ENCODE data around the gene WBP1. TPM values are rescaled to one million over a fixed set of nuclear protein-coding genes. Genes with fewer than 3 reads are reported as not detected.
"Not testable (repeated sequence)": the region's sequence is repeated elsewhere in the genome, so short reads cannot be mapped to it uniquely, and the experiment has no call there.

Gene WBP1
- total RNA-seq, 1 experiment from 2014 or later = 37.9 TPM

DNA sequence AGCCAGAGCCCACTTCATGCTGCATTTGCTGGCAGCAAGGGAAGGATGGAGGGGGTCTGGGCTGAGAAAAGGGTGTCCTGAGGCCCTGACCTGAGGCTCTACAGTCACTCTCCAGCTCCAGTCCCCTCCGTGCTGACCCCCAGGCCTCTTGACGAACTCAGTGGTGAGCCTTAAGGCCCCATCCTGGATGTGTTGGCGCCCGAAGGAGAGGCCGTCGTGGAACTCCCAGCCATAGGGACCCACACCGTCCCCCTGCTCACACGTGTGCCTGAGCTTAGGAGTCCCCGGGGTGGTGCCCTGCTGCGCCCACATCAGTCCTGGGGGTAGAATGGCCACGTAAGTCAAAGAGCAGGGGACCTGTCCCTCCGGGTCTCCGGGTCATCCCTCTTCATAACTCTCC lies 6.2 kb downstream of the WBP1 start:
- no peaks in the 10 kb centered on the region for H3K27me3 ChIP-seq (replicated peaks; ENCODE audit: insufficient read depth, low read depth, low read length, poor library complexity)
- peak overlapping the region; percentile 75 for H3K27ac ChIP-seq (ENCODE audit: low read depth, low read length, poor library complexity, severe bottlenecking)
- ChIA-PET POLR2A (ENCODE audit: low non-redundant PET) (no interaction called here), CTCF (no interaction called here)
- TF ChIP-seq, protein P1, sequence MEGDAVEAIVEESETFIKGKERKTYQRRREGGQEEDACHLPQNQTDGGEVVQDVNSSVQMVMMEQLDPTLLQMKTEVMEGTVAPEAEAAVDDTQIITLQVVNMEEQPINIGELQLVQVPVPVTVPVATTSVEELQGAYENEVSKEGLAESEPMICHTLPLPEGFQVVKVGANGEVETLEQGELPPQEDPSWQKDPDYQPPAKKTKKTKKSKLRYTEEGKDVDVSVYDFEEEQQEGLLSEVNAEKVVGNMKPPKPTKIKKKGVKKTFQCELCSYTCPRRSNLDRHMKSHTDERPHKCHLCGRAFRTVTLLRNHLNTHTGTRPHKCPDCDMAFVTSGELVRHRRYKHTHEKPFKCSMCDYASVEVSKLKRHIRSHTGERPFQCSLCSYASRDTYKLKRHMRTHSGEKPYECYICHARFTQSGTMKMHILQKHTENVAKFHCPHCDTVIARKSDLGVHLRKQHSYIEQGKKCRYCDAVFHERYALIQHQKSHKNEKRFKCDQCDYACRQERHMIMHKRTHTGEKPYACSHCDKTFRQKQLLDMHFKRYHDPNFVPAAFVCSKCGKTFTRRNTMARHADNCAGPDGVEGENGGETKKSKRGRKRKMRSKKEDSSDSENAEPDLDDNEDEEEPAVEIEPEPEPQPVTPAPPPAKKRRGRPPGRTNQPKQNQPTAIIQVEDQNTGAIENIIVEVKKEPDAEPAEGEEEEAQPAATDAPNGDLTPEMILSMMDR (conservative IDR thresholded peaks at IDR 0.05; ENCODE audit: low read depth, low read length) = no peak
- TF ChIP-seq EZH2 (IDR thresholded peaks at IDR 0.05; ENCODE audit: borderline replicate concordance, low read depth, low read length, poor library complexity, severe bottlenecking) = no peak
- H3K4me1 ChIP-seq (ENCODE audit: insufficient read depth, low read length, poor library complexity, severe bottlenecking) = peaks cover 5% of the 10 kb centered on the region
- BruUV-seq (replicated peaks) = no TSS peak
- peak overlapping the region; percentile 72 for H3K4me3 ChIP-seq (ENCODE audit: low read depth, low read length, poor library complexity, severe bottlenecking)
- H3K9me3 ChIP-seq (ENCODE audit: low read depth, low read length, poor library complexity, severe bottlenecking) = no peaks in the 10 kb centered on the region
- intact Hi-C loops (cut with micrococcal nuclease; ENCODE audit: unreplicated experiment) = no loop called here
- no peak for DNase-seq (ENCODE audit: low spot score)
- H3K36me3 ChIP-seq (ENCODE audit: insufficient read depth, low read length, poor library complexity, severe bottlenecking) = peaks cover 18% of the 10 kb centered on the region

DNA sequence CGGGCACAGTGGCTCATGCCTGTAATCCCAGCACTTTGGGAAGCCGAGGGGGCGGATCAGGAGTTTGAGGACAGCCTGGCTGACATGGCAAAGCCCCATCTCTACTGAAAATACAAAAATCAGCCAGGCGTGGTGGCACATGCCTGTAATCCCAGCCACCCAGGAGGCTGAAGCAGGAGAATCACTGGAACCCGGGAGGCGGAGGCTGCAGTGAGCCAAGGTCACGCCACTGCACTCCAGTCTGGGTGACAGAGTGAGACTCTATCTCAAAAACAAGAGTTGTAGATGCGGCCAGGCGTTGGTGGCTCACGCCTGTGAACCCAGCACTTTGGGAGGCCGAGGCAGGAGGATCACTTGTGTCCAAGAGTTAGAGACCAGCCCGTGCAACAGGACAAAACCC lies 12.5 kb downstream of the WBP1 start:
- CTCF ChIA-PET = not testable (repeated sequence)

DNA sequence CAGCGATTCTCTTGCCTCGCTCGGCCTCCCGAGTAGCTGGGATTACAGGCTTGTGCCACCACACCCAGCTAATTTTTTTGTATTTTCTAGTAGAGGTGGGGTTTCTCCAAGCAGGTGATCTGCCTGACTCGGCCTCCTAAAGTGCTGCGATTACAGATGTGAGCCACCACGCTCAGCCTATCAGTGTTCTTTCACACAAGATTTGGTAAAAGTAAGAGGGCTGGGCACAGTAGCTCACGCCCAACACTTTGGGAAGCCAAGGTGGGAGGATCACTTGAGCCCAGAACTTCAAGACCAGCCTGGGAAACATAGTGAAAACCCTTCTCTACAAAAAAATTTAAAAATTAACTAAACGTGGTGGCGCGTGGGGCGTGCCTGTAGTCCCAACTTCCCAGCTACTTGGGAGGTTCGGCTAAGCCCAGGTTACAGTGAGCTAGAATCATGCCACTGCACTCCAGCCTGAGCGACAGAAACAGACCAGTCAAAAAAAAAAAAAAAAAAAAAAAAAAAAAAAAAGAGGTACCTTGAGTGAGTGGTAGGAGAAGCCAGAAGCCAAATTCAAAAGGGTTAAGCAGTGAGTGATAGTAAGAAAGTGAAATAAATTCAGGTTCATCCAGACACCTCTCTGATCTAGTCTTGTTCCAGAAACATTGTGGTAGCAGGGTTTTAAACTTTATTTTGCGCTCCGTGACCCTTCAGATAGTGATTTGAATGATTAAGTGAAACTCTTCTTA lies 13.3 kb downstream of the WBP1 start:
- Histone ChIP-seq H3K36me3 (ENCODE audit: insufficient read depth, low read length, poor library complexity, severe bottlenecking) (peaks cover 11% of the 10 kb centered on the region), H3K9me3 (ENCODE audit: low read depth, low read length, poor library complexity, severe bottlenecking) (no peaks in the 10 kb centered on the region), H3K27me3 (replicated peaks; ENCODE audit: insufficient read depth, low read depth, low read length, poor library complexity) (no peaks in the 10 kb centered on the region), H3K27ac (ENCODE audit: low read depth, low read length, poor library complexity, severe bottlenecking) (peak overlapping the region; percentile 88), H3K4me3 (ENCODE audit: low read depth, low read length, poor library complexity, severe bottlenecking) (peak overlapping the region; percentile 59), H3K4me1 (ENCODE audit: insufficient read depth, low read length, poor library complexity, severe bottlenecking) (peaks cover 7% of the 10 kb centered on the region)
- ChIA-PET POLR2A (ENCODE audit: low non-redundant PET) (interaction anchor here (0.7 kb wide), 1 partner anchor 88 kb away, joined by 26 read pairs; no protein-coding TSS in a partner anchor), CTCF (no interaction called here)
- DNase-seq (ENCODE audit: low spot score) = no peak
- BruUV-seq (replicated peaks) = no TSS peak
- intact Hi-C loops (cut with micrococcal nuclease; ENCODE audit: unreplicated experiment) = no loop called here
- TF ChIP-seq, protein P1 (conservative IDR thresholded peaks at IDR 0.05; ENCODE audit: low read depth, low read length) = no peak
- no peak for TF ChIP-seq EZH2 (IDR thresholded peaks at IDR 0.05; ENCODE audit: borderline replicate concordance, low read depth, low read length, poor library complexity, severe bottlenecking)

More for the DNA sequence above, 12.5 kb downstream of the WBP1 start:
- H3K36me3 ChIP-seq (ENCODE audit: insufficient read depth, low read length, poor library complexity, severe bottlenecking) = peaks cover 11% of the 10 kb centered on the region
- H3K4me3 ChIP-seq (ENCODE audit: low read depth, low read length, poor library complexity, severe bottlenecking); intact Hi-C loops (cut with micrococcal nuclease; ENCODE audit: unreplicated experiment); DNase-seq (ENCODE audit: low spot score); H3K27me3 ChIP-seq (replicated peaks; ENCODE audit: insufficient read depth, low read depth, low read length, poor library complexity); H3K27ac ChIP-seq (ENCODE audit: low read depth, low read length, poor library complexity, severe bottlenecking); BruUV-seq (replicated peaks); H3K4me1 ChIP-seq (ENCODE audit: insufficient read depth, low read length, poor library complexity, severe bottlenecking); H3K9me3 ChIP-seq (ENCODE audit: low read depth, low read length, poor library complexity, severe bottlenecking): not testable (repeated sequence)
- POLR2A ChIA-PET (ENCODE audit: low non-redundant PET) = interaction anchor here (0.7 kb wide), 1 partner anchor 89 kb away, joined by 26 read pairs; no protein-coding TSS in a partner anchor

Data from A673 (cell line).